PC-9 (cell line): ENCODE data around the gene GLUD2.
"Not testable (repeated sequence)": the region's sequence is repeated elsewhere in the genome, so short reads cannot be mapped to it uniquely, and the experiment has no call there.

Experiments
- CTCF ChIP-seq: fragments of 200-600 bp; sonication (generic); conservative IDR thresholded peaks from 2 replicates; pipeline ENCODE4 v1.6.1; 2017; ENCODE audit warnings: mixed run types, antibody characterized with exemption, mild to moderate bottlenecking, moderate library complexity
- EZH2 ChIP-seq: fragments of 200-600 bp; sonication (generic); IDR thresholded peaks from 2 replicates; pipeline ENCODE4 v1.8.0; 2017; ENCODE audit warnings: antibody characterized with exemption, low read depth

GRCh38 chrX:121047441-121048419, at the start of gene GLUD2:
- TF ChIP-seq CTCF, EZH2: not testable (repeated sequence)
